ENCODE results near the gene BDKRB2.

The BDKRB2 gene

GRCh38 chr14:96194657-96195431 is 9.8 kb upstream of the BDKRB2 start:
- no peak overlapping the region for H3K4me3 ChIP-seq (replicated peaks; ENCODE audit: low read depth, low read length)
- no peak for DNase-seq (ENCODE audit: low read depth)
- TF ChIP-seq CTCF (IDR thresholded peaks at IDR 0.05; ENCODE audit: low read length, missing control alignments) = no peak

- TF ChIP-seq CTCF (IDR thresholded peaks at IDR 0.05; ENCODE audit: low read length, missing control alignments) = no peak
- H3K4me3 ChIP-seq (replicated peaks; ENCODE audit: low read depth, low read length) = no peak overlapping the region
- DNase-seq (ENCODE audit: low read depth) = no peak
Observed at GRCh38 chr14:96195441-96196081, 9.1 kb upstream of the BDKRB2 start.

- no peak for DNase-seq (ENCODE audit: low read depth)
- H3K4me3 ChIP-seq (replicated peaks; ENCODE audit: low read depth, low read length) = no peak overlapping the region
- TF ChIP-seq CTCF (IDR thresholded peaks at IDR 0.05; ENCODE audit: low read length, missing control alignments) = no peak
Observed at GRCh38 chr14:96197163-96197852, 7.3 kb upstream of the BDKRB2 start.

- DNase-seq (ENCODE audit: low read depth) = no peak
- no peak overlapping the region for H3K4me3 ChIP-seq (replicated peaks; ENCODE audit: low read depth, low read length)
- TF ChIP-seq CTCF (IDR thresholded peaks at IDR 0.05; ENCODE audit: low read length, missing control alignments) = no peak
Observed at GRCh38 chr14:96197969-96198368, 6.7 kb upstream of the BDKRB2 start.

GRCh38 chr14:96198430-96199130 is 6.1 kb upstream of the BDKRB2 start:
- DNase-seq (ENCODE audit: low read depth) = no peak
- no peak overlapping the region for H3K4me3 ChIP-seq (replicated peaks; ENCODE audit: low read depth, low read length)
- TF ChIP-seq CTCF (IDR thresholded peaks at IDR 0.05; ENCODE audit: low read length, missing control alignments) = no peak

- no peak for DNase-seq (ENCODE audit: low read depth)
- no peak overlapping the region for H3K4me3 ChIP-seq (replicated peaks; ENCODE audit: low read depth, low read length)
- no peak for TF ChIP-seq CTCF (IDR thresholded peaks at IDR 0.05; ENCODE audit: low read length, missing control alignments)
Observed at GRCh38 chr14:96201157-96201556, 3.5 kb upstream of the BDKRB2 start.

All from fibroblast of pulmonary artery (primary cell).